Astrocyte (in vitro differentiated cells and primary cell): ENCODE results near the gene SLC36A3. TPM values are rescaled to one million over a fixed set of nuclear protein-coding genes. Genes with fewer than 3 reads are reported as not detected.

Experiments
- DNase-seq: peaks from one replicate; pipeline ENCODE4 v3.0.0-alpha.2; 2010; ENCODE audit warnings: low read depth
- FAIRE-seq: peaks from 2 replicates; lab custom pipeline; 2011; peaks lifted over from hg19 to GRCh38; lab: Jason Lieb, UNC
- H2AFZ ChIP-seq: 2 replicates; pipeline ENCODE4 v1.6.0; 2012; ENCODE audit warnings: low read depth, low read length, inconsistent platforms
- H3K27ac ChIP-seq: 2 replicates; pipeline ENCODE4 v1.5.1; 2011; ENCODE audit warnings: low read depth, low read length, inconsistent platforms
- H3K27me3 ChIP-seq: 2 replicates; pipeline ENCODE4 v1.6.0; 2011; ENCODE audit warnings: low read length, inconsistent platforms; ENCODE audit not compliant: insufficient read depth
- H3K36me3 ChIP-seq: 2 replicates; pipeline ENCODE4 v1.5.1; 2011; ENCODE audit warnings: low read length, inconsistent platforms; ENCODE audit not compliant: insufficient read depth
- H3K4me1 ChIP-seq: 2 replicates; pipeline ENCODE4 v1.5.1; 2011; ENCODE audit warnings: low read length, inconsistent platforms; ENCODE audit not compliant: insufficient read depth
- H3K4me2 ChIP-seq: 2 replicates; pipeline ENCODE4 v1.6.0; 2012; ENCODE audit warnings: low read length, inconsistent platforms
- H3K4me3 ChIP-seq: 2 replicates; pipeline ENCODE4 v1.5.1; 2011; ENCODE audit warnings: low read depth, mild to moderate bottlenecking, low read length, inconsistent platforms; ENCODE audit not compliant: insufficient read depth
- H3K79me2 ChIP-seq: 2 replicates; pipeline ENCODE4 v1.6.0; 2012; ENCODE audit warnings: mild to moderate bottlenecking, low read length, inconsistent platforms; ENCODE audit not compliant: insufficient read depth
- H3K9ac ChIP-seq: 2 replicates; pipeline ENCODE4 v1.6.0; 2012; ENCODE audit warnings: mild to moderate bottlenecking, low read length, inconsistent platforms
- H3K9me3 ChIP-seq: 2 replicates; pipeline ENCODE4 v1.5.1; 2012; ENCODE audit warnings: low read depth, mild to moderate bottlenecking, low read length, inconsistent platforms; ENCODE audit not compliant: insufficient read depth
- H4K20me1 ChIP-seq: 2 replicates; pipeline ENCODE4 v1.6.0; 2012; ENCODE audit warnings: low read length, inconsistent platforms; ENCODE audit not compliant: insufficient read depth
- H3K27ac Mint-ChIP-seq: one replicate; pipeline ENCODE4 v1.8.0; 2021; ENCODE audit warnings: mild to moderate bottlenecking, mixed read lengths; ENCODE audit not compliant: unreplicated experiment
- H3K27me3 Mint-ChIP-seq: one replicate; pipeline ENCODE4 v1.8.0; 2021; ENCODE audit warnings: low read depth, mixed read lengths; ENCODE audit not compliant: unreplicated experiment
- H3K36me3 Mint-ChIP-seq: one replicate; pipeline ENCODE4 v1.8.0; 2021; ENCODE audit warnings: low read depth, mixed read lengths; ENCODE audit not compliant: unreplicated experiment
- H3K4me1 Mint-ChIP-seq: one replicate; pipeline ENCODE4 v1.8.0; 2021; ENCODE audit warnings: low read depth, mixed read lengths; ENCODE audit not compliant: unreplicated experiment
- H3K4me3 Mint-ChIP-seq: one replicate; pipeline ENCODE4 v1.8.0; 2021; ENCODE audit warnings: mild to moderate bottlenecking, moderate library complexity, mixed read lengths; ENCODE audit not compliant: unreplicated experiment
- H3K9me3 Mint-ChIP-seq: one replicate; pipeline ENCODE4 v1.8.0; 2021; ENCODE audit warnings: mild to moderate bottlenecking, mixed read lengths; ENCODE audit not compliant: unreplicated experiment
- CTCF ChIP-seq: IDR thresholded peaks from 2 replicates; pipeline ENCODE4 v1.5.1; 2011; ENCODE audit warnings: low read depth, mild to moderate bottlenecking, inconsistent platforms, low read length, moderate library complexity; ENCODE audit not compliant: insufficient read depth
- EZH2 ChIP-seq: IDR thresholded peaks from 2 replicates; pipeline ENCODE4 v1.6.1; 2012; ENCODE audit warnings: mild to moderate bottlenecking, low read length, inconsistent platforms; ENCODE audit not compliant: insufficient read depth
- total RNA-seq: library from RNA; stranded (reverse); gene quantifications from 2 replicates; pipeline ENCODE4 v1.2.1, GENCODE V29; 2021

Gene SLC36A3
- total RNA-seq, 1 donor from 2014 or later, result not detected

DNA sequence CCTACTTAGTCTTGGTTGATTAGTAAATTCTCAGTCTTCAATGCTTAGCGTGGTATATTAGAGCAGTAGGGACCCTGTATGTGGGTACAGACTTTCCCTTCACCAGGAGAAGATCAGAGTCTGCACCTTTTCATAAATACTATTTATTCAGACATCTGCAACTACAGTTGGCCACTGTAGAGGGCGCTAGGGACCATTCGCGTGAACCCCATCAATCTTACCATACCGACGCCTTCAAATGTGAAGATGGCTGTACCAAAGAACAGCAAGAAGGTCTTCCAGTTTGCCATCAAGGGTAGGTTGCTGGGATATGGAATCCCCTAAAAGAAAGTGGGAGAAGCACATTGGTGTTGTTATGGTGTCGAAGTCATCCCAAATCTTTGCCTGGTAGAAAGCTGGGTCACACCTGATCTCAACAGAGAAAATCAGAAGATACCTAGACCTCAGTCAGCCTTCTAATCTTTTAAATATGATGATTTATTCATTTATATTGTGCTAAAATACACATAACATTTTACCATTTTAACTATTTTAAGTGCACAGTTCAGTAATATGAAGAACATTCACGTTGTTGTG, 19.1 kb downstream of the SLC36A3 start:
- H2AFZ ChIP-seq, result no peak overlapping the region
- peak; percentile 5 for TF ChIP-seq CTCF
- TF ChIP-seq EZH2, result no peak
- H3K27ac Mint-ChIP-seq, result no peak overlapping the region

GRCh38 chr5:151283120-151283825, 20.3 kb downstream of the SLC36A3 start:
- no peak for FAIRE-seq
- H3K79me2 ChIP-seq, result no peaks in the 10 kb centered on the region
- no peak overlapping the region for H3K27ac ChIP-seq
- H3K27me3 ChIP-seq, result peaks cover 3% of the 10 kb centered on the region
- no peak for DNase-seq
- no peak overlapping the region for H3K4me3 ChIP-seq
- H3K9ac ChIP-seq, result no peak overlapping the region
- no peaks in the 10 kb centered on the region for H3K36me3 ChIP-seq
- no peaks in the 10 kb centered on the region for H3K4me1 ChIP-seq
- no peak overlapping the region for H3K27ac Mint-ChIP-seq
- H2AFZ ChIP-seq, result no peak overlapping the region
- H3K36me3 Mint-ChIP-seq, result no peaks in the 10 kb centered on the region
- H4K20me1 ChIP-seq, result no peaks in the 10 kb centered on the region
- H3K9me3 ChIP-seq, result no peaks in the 10 kb centered on the region
- no peak overlapping the region for H3K4me2 ChIP-seq
- peaks cover 7% of the 10 kb centered on the region for H3K27me3 Mint-ChIP-seq
- no peaks in the 10 kb centered on the region for H3K9me3 Mint-ChIP-seq
- no peaks in the 10 kb centered on the region for H3K4me1 Mint-ChIP-seq
- no peak for TF ChIP-seq EZH2
- TF ChIP-seq CTCF, result no peak
- no peak overlapping the region for H3K4me3 Mint-ChIP-seq

More for the DNA sequence above, 19.1 kb downstream of the SLC36A3 start:
- Histone ChIP-seq H3K9ac (no peak overlapping the region), H3K4me1 (no peaks in the 10 kb centered on the region), H3K9me3 (no peaks in the 10 kb centered on the region), H3K27ac (no peak overlapping the region), H3K36me3 (no peaks in the 10 kb centered on the region), H3K4me2 (no peak overlapping the region), H3K27me3 (peaks cover under 1% of the 10 kb centered on the region), H4K20me1 (no peaks in the 10 kb centered on the region), H3K4me3 (no peak overlapping the region), H3K79me2 (no peaks in the 10 kb centered on the region)
- Mint-ChIP-seq H3K9me3 (no peaks in the 10 kb centered on the region), H3K4me1 (no peaks in the 10 kb centered on the region), H3K4me3 (no peak overlapping the region), H3K36me3 (no peaks in the 10 kb centered on the region), H3K27me3 (peaks cover 7% of the 10 kb centered on the region)
- no peak for FAIRE-seq
- DNase-seq, result no peak
